ENCODE data around the gene MUC6. TPM values are rescaled to one million over a fixed set of nuclear protein-coding genes. Genes with fewer than 3 reads are reported as not detected.

The MUC6 gene
- polyA plus RNA-seq, 1 of the 3 experiments (the other 2 are of a cell fraction): not detected

- WGBS (ENCODE audit: low lambda C conversion rate): 88% methylated on average over 21 of the region's 31 CpGs
- H3K27ac ChIP-seq (ENCODE audit: low read depth in 2 of 2, low read length in 1 of 2): no peak overlapping the region
- peaks cover 0 to 34% of the 10 kb centered on the region in 2 experiments for H3K36me3 ChIP-seq (replicated peaks in 1 of 2; ENCODE audit: control insufficient read depth in 1 of 2, insufficient read depth in 2 of 2, low read length in 1 of 2)
- H3K79me2 ChIP-seq (ENCODE audit: insufficient read depth): peaks cover 21% of the 10 kb centered on the region
- H3K4me2 ChIP-seq: no peak overlapping the region
- POLR2A ChIA-PET: no interaction called here
- CTCF ChIA-PET: interaction anchor here (0.9 to 1.9 kb wide), 4 partner anchors 17 to 47 kb away, joined by 3 to 4 read pairs (median 4); no protein-coding TSS in a partner anchor
- no peak for TF ChIP-seq RCOR1 (IDR thresholded peaks at IDR 0.05; ENCODE audit: low read length)
- TF ChIP-seq MXI1 (IDR thresholded peaks at IDR 0.05; ENCODE audit: low read depth, low read length): no peak
- TF ChIP-seq YY1 (IDR thresholded peaks at IDR 0.05; ENCODE audit: low read depth): no peak
- no peak for TF ChIP-seq GATA2 (CRISPR knock-in tag; IDR thresholded peaks at IDR 0.05)
- TF ChIP-seq CHD2 (IDR thresholded peaks at IDR 0.05; ENCODE audit: low read length, partially characterized antibody): no peak
- no peak for TF ChIP-seq EP300 (IDR thresholded peaks at IDR 0.05; ENCODE audit: borderline replicate concordance in 1 of 2, low read depth in 1 of 2, low read length in 1 of 2)
- TF ChIP-seq TAF1 (IDR thresholded peaks at IDR 0.05; ENCODE audit: borderline replicate concordance, low read depth, low read length): no peak
- no peak for TF ChIP-seq USF2 (IDR thresholded peaks at IDR 0.05; ENCODE audit: borderline replicate concordance, low read depth, low read length)
- no peak for TF ChIP-seq NFIC (IDR thresholded peaks at IDR 0.05; ENCODE audit: borderline replicate concordance)
- TF ChIP-seq RFX5 (IDR thresholded peaks at IDR 0.05; ENCODE audit: low read length): no peak
- no peak for TF ChIP-seq USF1 (IDR thresholded peaks at IDR 0.05; ENCODE audit: borderline replicate concordance, low read depth)
- no peak for TF ChIP-seq GABPA (IDR thresholded peaks at IDR 0.05; ENCODE audit: low read depth)
- TF ChIP-seq NRF1 (IDR thresholded peaks at IDR 0.05; ENCODE audit: low read depth, low read length): no peak
- TF ChIP-seq SMC3 (IDR thresholded peaks at IDR 0.05; ENCODE audit: low read depth, low read length): no peak
- TF ChIP-seq, protein P1, sequence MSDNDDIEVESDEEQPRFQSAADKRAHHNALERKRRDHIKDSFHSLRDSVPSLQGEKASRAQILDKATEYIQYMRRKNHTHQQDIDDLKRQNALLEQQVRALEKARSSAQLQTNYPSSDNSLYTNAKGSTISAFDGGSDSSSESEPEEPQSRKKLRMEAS (IDR thresholded peaks at IDR 0.05; ENCODE audit: low read depth): no peak
- TF ChIP-seq, protein P2, sequence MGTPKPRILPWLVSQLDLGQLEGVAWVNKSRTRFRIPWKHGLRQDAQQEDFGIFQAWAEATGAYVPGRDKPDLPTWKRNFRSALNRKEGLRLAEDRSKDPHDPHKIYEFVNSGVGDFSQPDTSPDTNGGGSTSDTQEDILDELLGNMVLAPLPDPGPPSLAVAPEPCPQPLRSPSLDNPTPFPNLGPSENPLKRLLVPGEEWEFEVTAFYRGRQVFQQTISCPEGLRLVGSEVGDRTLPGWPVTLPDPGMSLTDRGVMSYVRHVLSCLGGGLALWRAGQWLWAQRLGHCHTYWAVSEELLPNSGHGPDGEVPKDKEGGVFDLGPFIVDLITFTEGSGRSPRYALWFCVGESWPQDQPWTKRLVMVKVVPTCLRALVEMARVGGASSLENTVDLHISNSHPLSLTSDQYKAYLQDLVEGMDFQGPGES (IDR thresholded peaks at IDR 0.05; ENCODE audit: low read depth, low read length): no peak
- no peak for TF ChIP-seq JUND (IDR thresholded peaks at IDR 0.05)
- no peak for TF ChIP-seq ZBTB33 (IDR thresholded peaks at IDR 0.05; ENCODE audit: borderline replicate concordance, low read depth)
- TF ChIP-seq FOXJ3 (CRISPR knock-in tag; IDR thresholded peaks at IDR 0.05): no peak
- TF ChIP-seq, protein P3, sequence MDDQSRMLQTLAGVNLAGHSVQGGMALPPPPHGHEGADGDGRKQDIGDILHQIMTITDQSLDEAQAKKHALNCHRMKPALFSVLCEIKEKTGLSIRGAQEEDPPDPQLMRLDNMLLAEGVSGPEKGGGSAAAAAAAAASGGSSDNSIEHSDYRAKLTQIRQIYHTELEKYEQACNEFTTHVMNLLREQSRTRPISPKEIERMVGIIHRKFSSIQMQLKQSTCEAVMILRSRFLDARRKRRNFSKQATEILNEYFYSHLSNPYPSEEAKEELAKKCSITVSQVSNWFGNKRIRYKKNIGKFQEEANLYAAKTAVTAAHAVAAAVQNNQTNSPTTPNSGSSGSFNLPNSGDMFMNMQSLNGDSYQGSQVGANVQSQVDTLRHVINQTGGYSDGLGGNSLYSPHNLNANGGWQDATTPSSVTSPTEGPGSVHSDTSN (IDR thresholded peaks at IDR 0.05): no peak
- no peaks in the 10 kb centered on the region for H3K9me3 ChIP-seq
- peaks cover 10% of the 10 kb centered on the region; the same call in 1 of the 2 replicates for H4K20me1 ChIP-seq (ENCODE audit: insufficient read depth)
- H3K9ac ChIP-seq: no peak overlapping the region
- H3F3A ChIP-seq (replicated peaks; ENCODE audit: insufficient read depth): no peaks in the 10 kb centered on the region
- no peaks in the 10 kb centered on the region for H3K9me2 ChIP-seq
- H2AFZ ChIP-seq (ENCODE audit: low read depth): no peak overlapping the region
- no peak for DNase-seq
- H3K27me3 ChIP-seq (ENCODE audit: insufficient read depth): no peaks in the 10 kb centered on the region
- no peak overlapping the region for H3K4me3 ChIP-seq (ENCODE audit: low read depth in 2 of 2, low read length in 1 of 2)
- peaks cover 0 to 21% of the 10 kb centered on the region in 2 experiments; a peak in 1 of 4 replicates for H3K4me1 ChIP-seq (ENCODE audit: control insufficient read depth in 1 of 2, insufficient read depth in 2 of 2, low read depth in 1 of 2, low read length in 1 of 2)
Observed at GRCh38 chr11:971731-972365, 64.7 kb downstream of the MUC6 start.

Data from SK-N-SH (cell line).